Activated CD4-positive, CD25-positive, alpha-beta regulatory T cell treated with anti-CD3 and anti-CD28 coated beads, Interleukin-2, amount 50 U/mL, for 72 hours (primary cell): ENCODE measurements around the gene UTS2R.

ENCODE experiments used
- DNase-seq: peaks from one replicate; pipeline ENCODE4 v3.0.0; 2021

The UTS2R gene

DNA sequence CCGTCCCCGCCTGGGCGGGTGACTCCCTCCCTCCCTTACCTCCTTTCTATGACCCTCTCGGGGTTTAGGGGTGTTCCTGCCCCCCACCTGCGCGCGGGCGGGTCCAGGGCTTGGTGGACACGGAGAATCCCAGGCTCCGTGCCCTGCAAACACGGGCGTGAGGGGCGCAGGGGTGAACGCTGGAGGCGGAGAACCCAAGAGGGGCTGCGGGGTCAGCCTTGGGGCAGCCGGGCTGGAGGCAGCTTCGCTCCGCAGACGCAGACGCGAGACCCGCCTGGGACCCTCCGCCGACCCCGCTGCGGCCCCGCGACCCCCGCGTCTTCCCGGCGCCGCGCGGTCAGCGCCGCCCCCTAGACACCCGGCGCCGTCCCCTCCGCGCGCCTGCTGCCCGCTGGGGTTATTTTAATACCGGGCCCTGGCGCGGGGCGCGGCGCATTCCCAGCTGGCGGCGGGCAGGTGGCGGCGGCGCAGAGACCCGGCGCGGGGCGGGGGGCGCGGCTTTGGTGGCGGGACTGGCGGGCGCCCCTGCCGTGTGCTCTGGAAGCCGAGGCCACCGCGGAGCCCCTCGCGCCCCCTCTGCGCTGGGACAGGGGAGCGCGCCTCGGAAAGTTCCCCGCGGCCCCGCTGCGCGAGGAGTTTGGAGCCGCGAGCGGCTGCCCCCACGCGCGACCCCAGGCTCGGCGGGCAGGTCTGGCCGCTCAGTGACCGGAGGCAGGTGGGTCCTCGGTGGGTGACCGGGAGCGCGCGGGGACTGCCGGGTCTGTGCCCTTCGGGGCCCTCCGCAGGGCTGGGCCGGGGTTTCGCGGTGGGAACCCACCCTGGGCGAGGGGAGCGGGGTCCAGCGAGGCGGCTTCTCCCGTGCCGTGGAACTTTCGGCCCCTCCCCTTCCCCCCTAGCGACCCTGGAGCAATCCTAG is at the start of gene UTS2R:
Gene UTS2R (plus strand): TSS at position 433 of the 916 bp plus-strand sequence. CDS start 2,560 bp downstream, outside the sequence.
- DNase-seq = no peak

DNA sequence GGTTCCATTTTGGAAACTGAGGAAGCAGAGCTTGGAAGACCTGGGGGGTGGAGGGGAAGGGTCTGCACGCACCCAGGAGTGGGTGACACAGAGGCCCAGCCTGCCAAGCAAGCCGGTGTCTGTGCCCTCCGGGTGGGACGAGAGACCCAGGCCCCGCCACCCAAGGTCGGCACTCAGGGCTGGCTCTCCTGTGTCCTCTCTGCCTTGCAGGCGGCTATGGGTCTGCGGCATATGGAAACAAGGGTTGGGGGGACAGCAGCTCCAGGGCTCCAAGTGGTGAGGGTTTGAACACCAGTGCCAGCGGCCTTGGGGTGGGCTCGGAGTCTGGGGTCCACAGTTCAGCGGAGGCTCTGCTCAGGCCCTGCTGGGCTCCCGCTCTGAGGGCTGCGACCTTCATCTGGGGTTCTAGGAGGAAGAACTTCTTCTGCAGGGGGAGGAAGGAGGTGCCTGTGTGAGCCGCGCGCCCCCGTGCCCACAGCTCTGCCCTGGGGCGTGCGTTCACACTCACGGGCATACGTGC is 49.6 kb upstream of the UTS2R start:
- DNase-seq = no peak

- no peak for DNase-seq
These were observed 48.8 kb upstream of the UTS2R start for GRCh38 chr17:82322526-82323453.

GRCh38 chr17:82323514-82324234 is 47.9 kb upstream of the UTS2R start:
- no peak for DNase-seq

- DNase-seq = no peak
These were observed 46.8 kb upstream of the UTS2R start for GRCh38 chr17:82324566-82325285.

DNA sequence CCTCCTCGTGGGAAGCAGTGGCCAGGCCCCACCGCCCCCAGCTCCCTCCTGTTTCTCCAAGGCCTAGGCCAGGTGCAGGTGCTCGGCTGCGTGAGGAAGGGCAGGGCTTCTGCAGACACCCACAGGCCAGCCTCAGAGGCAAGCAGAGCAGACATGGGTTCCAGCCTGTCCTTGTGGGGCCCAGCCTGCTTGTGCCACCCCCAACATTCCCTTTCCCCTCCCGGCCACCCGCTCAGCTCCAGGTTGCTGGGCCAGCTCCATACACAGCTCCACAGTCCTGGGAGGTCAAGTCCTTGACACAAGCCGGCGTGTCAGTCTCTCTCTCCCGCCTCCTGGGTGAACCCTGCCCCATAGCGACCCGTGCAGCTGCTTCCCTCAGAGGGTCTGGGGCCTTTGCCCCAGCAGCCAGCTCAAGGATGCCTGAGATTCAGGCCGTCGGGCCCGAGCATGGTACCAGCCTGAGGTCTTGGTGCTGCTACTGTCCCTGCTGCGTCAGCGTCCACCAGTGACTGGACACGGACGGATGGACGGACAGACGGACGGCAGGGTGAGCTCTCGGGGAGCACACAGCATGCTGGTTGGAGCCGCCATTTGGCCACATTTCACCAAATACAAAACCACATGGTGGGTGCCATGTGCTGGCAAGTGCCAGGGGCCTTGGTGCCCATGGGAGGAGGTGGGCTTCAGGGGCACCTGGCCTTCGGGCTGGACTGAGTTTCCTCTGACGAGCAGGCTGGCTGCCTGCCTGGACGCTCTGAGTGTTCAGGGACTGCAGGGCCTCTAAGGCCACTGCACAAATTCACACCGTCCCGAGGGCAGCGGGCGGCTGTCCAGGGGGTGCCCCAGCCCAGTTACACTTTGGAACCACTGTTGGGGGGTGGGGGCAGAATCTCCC is 46.0 kb upstream of the UTS2R start:
- DNase-seq = no peak

DNA sequence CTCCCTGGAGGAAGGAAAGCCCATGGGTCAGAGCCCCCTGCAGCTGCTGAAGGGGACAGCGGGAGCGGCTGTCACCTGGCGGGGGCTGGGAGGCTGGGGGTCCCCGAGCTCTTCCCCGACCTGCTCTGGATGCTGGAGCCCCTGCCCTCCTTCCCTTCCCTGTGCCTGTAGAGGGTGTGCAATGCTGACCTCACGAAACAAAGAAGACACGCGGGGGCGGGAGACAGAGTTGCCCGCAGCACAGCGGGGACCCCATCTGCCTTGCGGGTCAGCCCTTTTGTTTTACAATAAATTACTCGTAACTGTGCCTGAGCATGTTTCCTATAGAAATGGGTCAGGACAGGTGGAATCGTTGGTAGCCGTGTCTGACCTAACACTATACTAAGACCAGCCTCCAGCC is 44.3 kb upstream of the UTS2R start:
- no peak for DNase-seq

DNA sequence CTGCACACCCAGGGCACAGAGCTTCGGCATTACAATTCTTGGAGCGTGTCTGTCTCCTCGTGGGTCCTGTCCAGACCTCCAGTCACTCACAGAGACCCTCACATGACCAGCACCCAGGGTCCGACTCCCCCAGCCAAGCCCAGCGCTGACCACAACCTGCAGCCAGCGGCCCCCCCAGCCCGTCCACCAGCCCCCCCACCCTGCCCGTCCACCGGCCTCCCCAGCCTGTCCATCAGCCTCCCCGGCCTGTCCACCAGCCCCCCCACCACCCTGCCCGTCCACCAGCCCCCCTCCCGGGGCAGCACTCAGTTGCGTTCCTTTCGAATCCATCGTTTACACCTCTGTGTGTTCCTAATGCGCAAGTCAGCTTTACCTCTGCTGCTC is 43.8 kb upstream of the UTS2R start:
- no peak for DNase-seq

- DNase-seq = no peak
These were observed 43.2 kb upstream of the UTS2R start for GRCh38 chr17:82328141-82328993.

DNA sequence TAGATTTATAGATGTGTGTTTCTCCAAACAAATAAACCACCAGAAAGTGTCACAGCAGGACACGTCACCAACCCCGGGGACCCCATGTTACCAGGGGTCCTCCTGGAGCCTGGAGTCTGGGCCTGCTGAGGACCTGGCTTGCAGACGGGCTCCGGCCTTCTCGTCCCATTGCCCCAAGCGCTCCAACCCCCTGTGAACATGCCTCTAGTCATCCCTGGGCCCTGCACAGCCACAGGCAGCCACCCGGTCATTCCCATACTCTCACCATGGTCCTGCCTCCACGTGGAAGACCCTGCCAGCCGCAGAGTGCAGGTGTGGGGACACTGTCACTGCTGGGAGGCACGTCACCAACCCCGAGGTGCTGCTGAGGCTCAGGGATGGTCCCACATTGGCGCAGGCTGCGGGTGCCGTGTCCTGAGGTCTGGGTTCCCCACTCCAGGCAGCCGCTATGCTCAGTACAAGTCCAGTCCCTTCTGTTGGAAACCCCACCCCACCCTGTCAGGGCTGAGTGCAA is 42.5 kb upstream of the UTS2R start:
- DNase-seq = no peak

DNA sequence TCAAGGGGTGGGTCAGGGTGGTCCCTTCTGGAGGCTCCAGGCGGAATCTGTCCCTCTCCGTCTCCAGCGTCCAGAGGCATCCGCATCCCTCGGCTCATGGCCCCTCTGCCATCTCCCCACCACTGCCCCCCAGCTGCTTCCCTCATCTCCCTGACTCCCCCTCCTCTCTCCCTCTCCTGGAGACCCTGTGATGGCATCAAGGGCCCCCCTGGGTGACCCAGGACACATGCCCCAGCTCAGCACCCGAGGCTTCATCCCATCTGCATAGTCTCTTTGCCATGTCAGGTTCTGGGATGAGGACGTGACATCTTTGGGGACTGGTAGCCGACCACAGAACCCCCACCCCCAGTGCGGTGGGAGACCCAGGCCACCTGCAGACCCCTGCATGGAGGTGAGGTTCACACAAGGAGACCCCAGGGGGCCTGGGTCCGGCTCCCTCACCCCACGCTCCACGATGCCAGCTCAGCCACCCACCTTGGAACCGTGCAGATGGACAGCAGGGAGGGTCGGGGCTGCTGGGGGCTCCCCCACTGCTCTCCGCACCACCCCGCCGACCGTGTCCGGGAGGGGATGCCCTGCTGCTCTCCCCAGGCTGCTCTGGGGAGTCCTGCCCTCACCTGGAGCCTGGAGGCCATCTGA is 41.8 kb upstream of the UTS2R start:
- no peak for DNase-seq

DNA sequence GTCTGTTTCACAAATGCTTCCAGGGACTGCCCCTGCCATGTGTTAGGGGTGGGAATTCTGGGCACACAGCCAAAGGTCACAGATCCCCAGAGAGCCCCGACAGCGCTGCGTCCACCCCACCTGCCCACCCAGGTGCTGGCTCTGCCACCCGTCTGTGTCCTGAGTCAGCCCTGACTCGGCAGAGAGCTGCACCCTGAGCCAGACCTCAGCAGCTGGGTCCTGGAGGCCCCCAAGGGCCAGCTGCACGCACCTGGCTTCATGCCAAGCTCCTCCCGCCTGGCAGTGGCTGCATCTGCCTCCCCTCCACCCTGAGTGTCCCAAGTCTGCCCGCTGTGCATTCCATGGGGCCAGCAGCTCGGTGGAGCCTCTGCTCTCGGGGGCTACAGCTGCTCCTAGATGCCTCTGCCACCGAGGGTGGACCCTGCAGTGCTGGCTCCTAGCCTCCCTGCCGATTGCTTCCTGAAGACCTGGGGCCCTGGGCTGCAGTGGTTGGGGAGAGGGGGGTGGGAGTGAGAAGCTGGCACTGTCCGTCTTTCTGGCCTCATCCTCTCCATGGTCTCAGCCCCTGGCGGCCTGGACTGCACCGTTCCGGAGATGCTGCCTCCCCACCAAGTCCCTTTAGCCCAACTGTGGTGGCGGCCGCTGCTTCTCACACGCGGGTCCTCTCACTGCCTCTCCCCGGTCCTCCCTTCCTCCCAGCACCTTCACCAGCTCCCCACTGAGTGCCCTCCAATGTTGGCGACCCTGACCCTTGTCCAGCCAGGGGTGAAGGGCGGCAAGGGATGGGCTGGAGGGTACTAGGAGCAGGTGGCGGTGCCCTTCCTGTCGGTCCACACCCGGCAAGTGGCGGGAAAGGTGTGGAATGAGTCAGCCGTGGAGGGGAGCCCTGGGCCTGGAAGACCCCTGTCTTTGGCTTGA is 41.0 kb upstream of the UTS2R start:
- no peak for DNase-seq

DNA sequence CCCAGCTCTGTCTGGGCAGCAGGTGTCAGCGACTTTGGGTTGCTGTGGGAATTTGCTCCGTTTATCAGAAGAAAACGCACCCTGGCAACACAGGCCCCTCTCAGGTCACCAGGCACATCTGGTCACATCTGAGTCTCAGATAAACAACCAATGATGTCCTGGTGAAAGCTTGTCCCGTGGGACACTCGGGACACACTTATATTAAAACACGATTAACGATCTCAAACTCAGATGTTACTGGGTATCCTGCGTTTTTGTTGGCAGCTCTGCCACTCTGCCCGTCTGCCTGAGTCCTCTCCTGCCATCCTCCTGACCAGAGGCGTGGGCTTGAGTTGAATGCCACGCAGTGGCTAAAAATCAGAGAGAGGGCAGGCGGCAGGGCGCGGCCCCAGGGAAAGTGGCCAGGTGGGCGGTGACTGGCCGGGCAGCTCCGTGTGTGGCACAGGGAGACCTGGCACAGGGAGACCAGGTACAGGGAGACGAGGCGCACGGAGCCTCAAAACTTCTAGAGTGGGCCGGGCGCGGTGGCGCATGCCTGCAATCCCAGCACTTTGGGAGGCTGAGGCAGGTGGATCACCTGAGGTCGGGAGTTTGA is 40.1 kb upstream of the UTS2R start:
- DNase-seq = no peak

GRCh38 chr17:82332669-82333278 is 38.8 kb upstream of the UTS2R start:
- no peak for DNase-seq

DNA sequence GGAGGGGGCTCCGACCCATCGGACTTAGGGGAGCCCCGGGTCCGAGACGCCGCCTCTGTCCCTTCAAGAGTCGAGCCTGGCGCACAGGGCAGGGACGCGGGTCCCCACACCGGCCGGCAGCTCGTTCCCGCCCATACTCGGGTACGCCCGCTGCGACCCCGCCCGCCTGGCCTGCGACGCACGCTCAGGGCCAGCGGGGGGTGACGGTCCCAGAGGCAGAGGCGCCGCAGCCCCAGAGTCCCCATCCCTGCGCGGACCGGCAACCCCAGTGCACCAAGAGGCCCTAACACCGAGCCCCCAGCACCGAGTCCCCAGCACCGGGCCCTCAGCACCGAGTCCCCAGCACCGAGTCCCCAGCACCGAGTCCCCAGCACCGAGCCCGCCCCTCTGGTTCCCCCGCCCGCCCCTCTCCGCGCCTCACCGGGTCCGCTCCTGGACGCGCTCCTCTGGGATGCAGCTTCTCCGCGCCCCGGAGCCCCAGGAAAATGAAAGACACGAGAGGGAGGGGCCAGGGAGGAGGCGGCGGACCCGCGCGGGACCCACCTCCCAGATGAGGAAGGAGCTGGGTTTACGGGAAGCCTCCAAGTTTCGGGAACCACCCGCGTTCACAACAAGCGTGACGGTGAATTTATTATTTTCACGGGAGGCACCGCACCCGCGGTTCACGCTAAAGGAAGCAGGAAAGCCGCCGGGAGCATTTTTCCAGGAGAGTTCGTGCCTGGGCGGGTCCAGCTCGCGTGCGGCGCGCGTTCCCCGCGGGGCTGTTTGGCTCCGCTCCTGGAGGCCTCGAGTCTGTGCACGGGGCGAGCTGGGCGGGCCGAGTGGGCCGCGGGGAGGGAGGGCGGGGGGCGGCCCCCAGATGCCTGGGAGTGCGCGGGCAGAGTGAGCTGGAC is 38.0 kb upstream of the UTS2R start, which contains the start of gene SECTM1:
Gene SECTM1 (minus strand): TSS at position 488 of the 893 bp plus-strand sequence. CDS start 6,526 bp downstream, outside the sequence.
- DNase-seq = no peak

- no peak for DNase-seq
These were observed 37.4 kb upstream of the UTS2R start for GRCh38 chr17:82334204-82334621.
